Measurements from ENCODE around the gene NAT9.

The NAT9 gene

DNA sequence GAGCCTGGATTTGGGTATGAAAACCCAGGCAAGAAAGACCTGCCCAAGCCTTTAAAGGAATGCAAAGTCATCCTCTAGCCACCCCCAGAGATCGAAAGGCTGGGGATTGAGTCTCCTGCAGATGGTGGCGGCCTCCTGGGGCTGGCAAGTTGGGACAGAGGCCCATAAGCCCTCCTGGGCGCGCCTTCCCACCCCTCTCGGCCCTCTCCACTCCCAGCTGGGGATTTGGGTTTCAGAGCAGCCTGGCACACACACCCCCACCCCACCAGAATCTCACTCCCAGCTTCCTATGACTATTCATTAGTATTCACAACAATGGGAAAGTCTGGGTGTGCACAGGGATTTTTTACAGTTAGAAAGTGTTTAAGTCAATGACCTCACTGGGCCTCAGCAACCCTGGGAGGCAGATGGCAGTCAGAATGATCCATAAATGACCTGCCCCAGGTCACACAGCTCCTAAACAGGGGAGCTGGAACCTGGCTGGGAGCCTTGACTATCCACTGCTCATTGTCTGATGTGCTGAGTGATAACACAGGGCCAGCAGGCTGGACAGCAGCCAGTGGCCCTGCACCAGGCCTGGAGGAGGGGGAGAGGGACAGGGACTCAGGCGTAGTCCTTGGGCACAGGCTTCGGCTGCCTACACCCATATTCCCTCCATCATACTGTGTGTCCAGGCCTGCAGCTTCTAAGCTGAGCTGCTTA lies 15.6 kb downstream of the NAT9 start:
- peak; percentile 96 for DNase-seq

DNA sequence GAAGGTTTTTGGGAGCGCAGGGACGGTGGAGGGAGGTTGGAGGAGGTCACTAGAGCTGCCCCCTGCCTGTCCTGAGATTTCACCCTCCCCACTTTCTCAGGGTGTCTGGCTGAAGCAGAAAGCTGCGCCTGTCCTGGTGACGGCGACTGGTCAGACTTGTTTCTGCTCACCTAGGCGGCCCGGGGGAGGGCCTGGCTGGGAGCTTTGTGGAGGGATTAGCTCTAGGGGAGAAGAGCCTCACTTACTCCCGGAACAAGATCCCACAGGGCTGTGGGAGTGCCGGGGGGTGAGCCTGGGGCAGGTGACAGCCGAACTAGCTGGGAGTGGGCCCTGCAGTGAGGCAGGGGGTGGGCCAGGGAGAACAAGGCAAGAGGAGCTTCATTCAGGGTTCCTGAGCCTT lies 16.2 kb downstream of the NAT9 start:
- DNase-seq = no peak

DNA sequence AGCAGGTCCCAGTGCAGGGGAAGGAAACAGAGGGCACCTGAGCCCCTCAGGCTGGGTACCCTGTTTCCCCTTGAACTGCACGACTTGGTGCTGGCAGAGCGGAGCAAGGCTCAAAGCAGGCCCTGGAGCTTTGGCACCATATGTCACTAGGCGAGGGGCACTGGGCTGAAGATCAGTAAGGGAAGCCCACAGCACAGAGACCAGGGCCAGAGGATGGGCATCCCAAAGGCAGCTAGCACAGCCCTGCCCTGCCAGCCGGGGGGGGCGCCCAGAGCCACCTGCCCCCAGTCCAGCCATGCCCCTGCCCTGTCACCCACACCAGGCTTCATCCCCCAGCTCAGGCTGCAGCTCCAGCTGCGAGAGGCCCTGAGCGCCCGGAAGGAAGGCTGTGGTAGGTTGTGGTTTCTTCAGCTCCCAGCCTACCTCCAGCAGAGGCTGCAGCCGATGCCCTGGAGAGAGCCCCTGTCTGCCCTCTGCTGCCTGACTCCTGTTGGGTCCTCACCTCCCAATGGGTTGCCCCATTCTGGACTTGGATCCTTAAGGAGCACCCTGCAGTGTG lies 16.8 kb downstream of the NAT9 start:
- peak; percentile 31 for DNase-seq

DNA sequence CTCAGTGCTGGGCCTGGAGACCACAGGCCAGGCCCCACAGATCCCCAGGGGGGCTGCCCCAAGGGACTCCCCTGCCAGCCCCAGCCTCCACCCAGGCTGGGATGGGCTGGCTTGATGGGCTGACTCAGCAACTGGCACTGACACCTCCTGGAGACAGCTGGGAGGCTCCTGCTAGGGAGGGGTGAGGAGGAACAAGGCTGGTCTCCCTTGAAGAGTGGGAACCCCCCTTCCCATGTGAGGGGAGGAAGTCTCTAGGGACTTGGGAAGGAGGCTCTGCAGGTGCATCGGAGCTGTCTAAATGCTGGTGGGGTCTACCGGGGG lies 17.3 kb downstream of the NAT9 start:
- DNase-seq = peak; percentile 33

DNA sequence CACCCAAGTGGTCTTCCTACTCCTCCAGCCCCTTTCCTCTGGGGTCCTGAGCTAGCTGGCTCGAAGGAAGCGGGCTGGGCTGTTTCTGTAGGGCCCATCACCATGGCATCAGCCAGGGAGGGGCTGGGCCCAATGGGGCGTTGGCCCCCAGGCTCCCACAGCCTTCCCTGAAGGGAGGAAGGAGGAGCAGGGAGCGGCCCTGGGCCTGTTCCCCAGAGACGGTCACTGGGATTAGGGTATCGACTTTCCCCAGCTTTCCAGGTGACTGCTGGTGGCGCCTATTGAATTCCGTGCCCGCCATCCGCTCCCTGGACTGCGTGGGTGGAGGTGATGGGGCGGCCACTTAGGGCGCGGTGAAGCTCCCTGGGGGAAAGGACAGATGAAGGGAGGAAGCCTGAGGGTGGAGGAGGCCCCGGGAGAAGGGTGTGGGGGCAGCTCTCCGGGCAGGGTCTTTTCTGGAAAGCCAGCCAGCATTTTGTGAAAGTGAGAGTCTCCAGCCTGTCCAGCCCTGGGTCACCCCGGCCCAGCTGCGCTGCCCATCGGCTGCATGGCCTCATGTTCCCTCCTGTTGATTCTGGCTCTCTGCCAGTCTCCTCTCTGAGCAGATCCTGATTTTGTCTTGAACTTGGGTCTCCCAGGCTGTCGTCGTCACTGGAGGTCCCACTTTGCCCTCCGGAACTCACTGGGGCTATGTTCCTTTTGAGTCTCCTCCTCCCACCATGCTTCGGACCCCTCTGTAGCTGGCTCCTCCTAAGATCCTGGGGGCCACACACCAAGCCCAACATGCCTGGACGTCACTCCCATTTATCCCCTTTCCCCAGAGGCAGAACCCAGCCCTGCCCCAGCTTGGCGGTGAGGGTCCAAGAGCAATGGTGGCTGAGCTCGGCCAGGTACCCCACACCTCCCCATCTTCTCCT lies 18.0 kb downstream of the NAT9 start:
- DNase-seq = no peak

DNA sequence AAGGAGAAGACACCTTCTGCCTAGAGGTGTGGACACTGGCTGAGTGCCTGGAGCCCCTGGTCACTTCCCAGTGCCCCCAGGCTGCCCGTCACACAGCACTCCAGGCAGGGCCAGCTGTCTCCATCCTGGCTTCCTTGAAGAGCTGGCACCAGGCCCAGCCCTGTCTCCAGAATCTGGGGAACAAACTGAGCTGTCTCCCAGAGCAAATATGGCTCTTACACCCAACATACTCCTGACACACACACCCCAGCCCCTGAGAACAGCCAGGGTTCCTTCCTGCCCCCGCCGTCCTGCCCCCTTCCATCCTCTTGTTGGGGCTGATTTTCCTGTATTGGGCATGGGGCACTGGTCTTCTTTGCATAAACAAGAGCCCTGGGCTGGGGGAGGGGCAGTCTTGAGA lies 18.6 kb downstream of the NAT9 start:
- peak; percentile 47 for DNase-seq

DNA sequence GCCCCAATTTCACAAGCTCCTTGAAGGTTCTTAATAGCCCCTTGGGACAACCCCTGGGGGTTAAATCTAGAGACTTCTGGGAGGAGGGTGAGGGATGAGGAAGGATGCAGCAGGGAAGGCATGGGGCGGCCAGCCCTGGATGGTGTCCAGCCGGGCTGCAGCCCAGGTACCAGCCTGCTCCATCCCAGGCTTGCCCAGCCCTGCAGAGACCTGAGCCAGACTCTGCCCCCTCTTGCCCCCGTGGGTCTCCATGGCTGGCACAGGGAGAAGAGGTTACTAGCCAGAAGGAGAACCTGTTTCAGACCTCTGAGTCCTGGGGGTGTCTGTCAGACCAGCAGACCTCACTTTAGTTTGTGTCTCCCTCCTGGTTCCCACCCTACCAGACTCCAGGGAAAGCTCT lies 19.3 kb downstream of the NAT9 start:
- no peak for DNase-seq

DNA sequence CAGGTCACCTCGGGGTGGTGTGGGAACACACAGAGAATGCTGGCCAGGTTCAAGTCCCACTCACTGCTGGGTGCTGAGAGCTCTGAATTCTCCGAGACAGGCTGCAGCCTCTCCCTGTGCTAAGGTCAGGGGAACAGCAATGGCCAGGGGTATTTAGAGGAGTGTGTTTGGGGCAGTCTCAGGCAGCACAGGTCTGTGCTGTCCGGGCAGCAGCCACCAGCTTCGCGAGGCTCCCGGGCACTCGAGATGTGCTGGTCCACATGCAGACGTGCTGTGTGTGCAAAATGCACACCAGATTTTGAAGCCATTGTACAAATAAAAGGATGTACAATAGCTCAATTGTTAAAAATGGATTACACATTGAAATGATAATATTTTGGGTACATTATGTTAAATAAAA lies 20.6 kb downstream of the NAT9 start:
- no peak for DNase-seq

DNA sequence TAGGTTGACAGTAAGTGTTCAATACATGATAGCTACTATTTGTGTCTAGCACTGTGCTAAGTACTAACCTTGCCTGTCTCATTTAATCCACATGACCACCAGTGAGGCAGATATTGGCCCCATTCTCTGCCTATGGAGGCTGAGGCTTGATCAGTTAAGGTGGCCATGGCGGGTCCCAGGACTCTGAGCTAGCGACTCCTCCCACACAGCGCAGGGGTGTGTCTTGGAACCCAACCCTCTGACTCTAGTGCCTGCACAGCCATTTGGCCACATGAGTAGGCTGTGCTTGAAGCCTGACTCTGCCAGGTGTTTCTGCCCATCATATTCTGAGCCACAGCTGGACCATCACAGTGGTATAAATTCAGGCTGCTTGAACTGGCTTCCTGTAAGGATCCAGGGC lies 21.3 kb downstream of the NAT9 start:
- no peak for DNase-seq

DNA sequence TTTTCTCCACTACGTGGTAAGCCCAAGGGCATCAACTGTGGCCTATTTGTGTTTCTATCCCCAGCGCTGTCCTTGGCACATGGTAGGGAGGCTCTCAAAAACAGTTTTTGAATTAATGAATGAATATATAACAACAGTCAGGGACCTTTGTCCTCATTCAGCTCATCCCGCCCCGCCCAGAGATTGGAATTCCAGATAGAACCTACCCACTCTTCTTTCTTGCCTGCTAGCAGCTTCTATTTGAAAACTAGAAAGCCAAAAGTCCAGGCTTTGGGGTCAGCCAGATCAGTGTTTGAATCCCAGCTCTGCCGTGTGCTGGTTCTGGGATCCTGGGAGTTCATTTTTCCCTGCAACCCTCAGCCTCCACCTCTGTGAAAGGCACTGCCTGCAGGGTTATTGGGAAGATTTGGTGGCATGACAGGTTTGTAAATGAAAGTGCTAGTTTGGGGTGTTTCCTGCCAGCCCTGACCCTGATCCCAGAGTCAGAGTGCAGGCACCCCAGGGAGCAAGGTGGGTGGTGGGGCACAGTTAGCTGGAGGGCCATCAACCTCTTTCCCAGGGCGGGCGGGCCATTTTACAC lies 23.2 kb downstream of the NAT9 start:
- no peak for DNase-seq

DNA sequence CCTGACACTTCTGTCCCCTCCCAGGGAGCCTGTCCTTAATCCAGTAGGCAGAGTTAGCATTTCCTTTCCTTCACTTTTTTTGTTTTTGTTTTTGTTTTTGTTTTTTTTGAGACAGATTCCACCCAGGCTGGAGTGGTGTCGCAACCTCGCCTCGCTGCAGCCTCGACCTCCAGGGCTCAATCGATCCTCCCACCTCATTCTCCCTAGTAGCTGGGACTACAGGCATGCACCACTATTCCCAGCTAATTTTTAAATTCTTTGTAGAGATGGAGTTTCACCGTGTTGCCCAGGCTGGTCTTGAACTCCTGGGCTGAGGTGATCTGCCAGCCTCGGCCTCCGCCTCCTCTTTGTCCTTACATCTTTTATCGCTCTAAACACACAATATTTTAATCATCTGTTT lies 23.7 kb downstream of the NAT9 start:
- DNase-seq = no peak

DNA sequence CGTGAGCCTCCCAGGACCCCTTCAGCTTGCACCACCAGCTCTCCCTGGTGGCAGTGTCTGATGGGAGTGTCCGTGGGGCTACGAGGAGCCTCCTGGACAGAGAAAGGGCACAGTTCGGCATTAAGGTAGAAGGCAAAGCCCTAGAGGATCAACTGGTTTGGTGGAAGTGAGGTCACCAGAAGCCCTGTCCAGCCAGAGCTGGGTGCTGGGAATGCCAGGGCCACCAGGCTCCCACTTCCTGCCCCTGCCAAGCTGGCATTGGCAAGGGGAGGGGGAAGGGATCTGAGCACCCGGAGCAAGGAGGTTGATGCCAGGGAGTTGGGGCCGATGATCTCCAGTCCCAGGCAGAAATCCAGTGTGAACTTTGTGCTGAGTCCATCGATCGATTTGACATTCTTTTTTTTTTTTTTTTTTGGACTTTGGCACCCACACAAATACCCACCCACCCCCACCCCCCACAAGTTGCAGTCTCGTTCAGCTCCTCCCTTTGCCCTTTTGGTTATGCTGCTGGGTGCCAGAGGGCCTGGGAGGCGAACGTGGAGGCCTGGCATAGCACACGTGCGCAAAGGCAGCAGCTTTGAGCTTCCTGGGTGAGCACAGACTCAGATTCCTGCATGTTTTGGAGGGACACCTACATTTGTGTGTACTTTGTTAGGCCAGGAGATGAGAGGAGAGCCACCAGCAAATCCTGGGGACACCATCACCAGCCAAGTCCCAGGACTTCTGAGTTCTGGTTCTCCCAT lies 25.6 kb downstream of the NAT9 start:
- no peak for DNase-seq

DNA sequence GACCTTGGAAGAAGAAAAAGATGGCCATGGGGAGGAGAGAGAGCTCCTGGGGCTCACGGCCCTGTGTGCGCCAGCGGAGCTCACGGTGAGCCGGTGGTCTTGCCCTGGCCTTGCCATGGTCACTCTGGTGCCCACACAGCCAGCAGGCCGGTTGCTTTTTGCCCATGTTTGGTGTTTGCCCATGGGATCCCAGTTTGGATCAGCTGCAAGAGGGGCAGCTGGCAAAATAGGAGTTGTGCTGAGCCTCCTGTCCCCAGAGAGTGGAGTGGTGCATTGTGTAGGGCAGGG lies 26.2 kb downstream of the NAT9 start:
- no peak for DNase-seq

DNA sequence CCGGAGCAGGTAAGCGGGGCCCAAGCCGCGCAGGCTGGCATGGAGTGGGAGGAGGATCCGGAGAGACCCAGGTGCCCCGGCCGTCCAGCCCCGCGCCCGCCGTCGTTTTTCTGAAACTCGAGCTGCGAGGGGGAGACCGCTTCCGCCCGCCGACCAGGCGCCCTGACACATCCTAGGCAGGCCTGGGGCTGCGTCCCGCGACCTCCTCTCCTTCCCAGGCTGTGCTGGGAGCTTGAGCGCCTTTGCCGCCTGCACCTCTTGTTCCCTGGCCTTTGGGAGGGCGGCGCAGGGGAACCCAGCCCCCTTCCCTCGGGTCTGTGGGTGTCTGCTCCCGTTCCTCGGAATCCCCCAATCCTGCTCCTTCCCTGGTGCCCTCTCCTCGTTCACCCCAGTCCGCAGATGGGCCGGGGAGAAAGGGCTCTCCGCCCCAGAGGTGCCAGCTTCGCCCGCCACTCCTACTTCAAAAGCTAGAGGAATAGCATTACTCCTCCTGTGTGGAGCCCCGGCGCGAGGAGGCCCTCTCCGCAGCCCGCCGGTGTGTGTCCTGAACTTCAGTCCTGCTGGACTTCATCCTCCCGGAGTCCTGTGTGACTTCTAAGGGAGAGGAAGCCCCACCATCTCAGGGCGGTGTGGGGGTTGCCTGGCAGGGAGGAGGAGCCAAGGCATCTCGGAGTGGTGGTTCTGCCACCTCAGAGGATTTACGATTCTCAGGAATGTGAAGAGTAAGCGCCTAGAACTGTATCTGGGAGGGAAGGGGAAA lies 26.7 kb downstream of the NAT9 start:
- no peak for DNase-seq

DNA sequence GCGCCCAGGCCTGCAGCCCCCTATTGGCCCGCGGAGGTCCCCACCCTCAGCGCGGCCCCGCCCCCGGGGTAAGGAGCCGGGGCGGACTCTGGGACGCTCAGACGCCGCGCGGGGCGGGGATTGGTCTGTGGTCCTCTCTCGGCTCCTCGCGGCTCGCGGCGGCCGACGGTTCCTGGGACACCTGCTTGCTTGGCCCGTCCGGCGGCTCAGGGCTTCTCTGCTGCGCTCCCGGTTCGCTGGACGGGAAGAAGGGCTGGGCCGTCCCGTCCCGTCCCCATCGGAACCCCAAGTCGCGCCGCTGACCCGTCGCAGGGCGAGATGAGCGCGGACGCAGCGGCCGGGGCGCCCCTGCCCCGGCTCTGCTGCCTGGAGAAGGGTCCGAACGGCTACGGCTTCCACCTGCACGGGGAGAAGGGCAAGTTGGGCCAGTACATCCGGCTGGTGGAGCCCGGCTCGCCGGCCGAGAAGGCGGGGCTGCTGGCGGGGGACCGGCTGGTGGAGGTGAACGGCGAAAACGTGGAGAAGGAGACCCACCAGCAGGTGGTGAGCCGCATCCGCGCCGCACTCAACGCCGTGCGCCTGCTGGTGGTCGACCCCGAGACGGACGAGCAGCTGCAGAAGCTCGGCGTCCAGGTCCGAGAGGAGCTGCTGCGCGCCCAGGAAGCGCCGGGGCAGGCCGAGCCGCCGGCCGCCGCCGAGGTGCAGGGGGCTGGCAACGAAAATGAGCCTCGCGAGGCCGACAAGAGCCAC lies 27.4 kb downstream of the NAT9 start, which contains the start of gene NHERF1:
Gene NHERF1 (plus strand): TSS at position 100 of the 750 bp plus-strand sequence. CDS start 219 bp downstream, at position 319.
- DNase-seq = peak; percentile 81

DNA sequence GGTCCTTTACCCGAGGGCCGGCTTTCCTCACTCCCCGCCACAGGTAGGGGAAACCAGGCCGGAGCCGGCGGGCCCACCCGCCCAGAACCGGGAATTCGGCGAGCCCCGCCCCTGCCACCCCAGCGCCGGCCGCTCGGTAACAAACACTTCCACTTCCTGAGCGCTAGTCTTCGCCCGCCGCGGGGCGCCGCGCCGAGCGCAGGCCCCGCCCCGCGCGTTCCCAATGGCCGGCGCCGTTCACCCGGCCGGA lies 27.9 kb downstream of the NAT9 start:
- no peak for DNase-seq

DNA sequence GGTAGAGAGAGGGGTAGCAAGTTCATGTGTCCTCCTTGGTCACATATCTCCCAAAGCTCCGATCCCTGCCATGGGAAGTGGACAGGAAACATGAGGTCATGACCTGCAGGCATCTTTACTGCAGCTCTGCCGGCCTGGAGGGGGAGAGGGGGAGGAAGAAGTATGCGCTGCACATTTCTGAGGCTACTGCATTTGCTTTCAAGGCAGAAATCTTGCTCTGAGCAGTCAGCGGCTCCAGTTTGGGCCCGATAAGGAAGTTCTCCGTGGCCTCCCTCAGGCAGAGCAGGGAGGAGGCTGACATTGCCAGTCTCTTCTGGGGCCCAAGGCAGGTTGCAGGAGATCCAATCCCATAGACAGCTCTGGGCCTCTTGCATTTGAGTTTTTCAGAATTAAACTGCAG lies 29.2 kb downstream of the NAT9 start:
- DNase-seq = no peak

DNA sequence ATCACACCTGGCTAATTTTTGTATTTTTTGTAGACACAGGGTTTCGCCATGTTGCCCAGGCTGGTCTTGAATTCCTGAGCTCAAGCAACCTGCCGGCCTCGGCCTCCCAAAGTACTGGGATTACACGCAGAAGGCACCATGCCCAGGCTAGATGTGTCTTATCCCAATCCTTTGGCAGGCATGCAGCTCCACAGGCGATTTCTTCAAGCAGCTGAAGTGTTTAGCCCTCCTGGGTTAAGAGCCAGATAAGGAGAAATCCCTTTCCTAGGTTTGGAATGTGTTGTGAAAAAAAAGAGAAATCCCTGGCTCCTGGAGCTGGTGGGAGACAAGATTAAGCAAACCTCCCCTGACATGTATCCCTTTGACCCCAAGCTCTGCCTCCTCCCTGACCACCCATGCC lies 29.8 kb downstream of the NAT9 start:
- no peak for DNase-seq

DNA sequence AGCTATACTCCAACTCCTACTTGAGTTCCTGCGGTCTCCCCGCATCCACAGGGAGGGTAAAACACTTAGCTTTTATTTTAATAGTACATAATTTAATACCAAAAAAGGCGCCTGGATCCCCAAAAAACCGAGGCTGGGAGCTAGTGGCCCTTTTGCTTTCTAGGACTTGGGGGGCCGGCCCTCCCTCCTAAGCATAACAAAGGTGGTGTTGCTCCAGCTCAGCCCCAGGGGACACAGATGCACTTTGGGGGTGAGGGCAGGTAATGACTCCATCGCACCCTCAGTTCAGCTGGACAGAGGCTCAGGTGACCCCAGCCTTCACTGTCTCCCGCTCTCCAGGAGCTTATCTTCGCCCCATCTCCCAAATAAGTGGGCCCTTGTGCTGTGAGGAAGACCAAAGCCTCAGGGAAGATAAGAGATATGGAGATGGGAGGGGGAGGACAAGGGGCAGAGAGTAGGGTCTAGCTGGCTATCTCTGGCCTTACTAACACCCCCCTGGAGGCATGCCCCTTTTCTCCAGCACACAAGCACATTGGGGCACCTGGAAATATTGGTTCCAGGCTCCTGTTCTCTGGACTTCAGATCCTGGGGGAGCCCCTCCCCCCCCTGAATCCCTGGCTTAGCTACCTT lies 30.5 kb downstream of the NAT9 start:
- DNase-seq = no peak

DNA sequence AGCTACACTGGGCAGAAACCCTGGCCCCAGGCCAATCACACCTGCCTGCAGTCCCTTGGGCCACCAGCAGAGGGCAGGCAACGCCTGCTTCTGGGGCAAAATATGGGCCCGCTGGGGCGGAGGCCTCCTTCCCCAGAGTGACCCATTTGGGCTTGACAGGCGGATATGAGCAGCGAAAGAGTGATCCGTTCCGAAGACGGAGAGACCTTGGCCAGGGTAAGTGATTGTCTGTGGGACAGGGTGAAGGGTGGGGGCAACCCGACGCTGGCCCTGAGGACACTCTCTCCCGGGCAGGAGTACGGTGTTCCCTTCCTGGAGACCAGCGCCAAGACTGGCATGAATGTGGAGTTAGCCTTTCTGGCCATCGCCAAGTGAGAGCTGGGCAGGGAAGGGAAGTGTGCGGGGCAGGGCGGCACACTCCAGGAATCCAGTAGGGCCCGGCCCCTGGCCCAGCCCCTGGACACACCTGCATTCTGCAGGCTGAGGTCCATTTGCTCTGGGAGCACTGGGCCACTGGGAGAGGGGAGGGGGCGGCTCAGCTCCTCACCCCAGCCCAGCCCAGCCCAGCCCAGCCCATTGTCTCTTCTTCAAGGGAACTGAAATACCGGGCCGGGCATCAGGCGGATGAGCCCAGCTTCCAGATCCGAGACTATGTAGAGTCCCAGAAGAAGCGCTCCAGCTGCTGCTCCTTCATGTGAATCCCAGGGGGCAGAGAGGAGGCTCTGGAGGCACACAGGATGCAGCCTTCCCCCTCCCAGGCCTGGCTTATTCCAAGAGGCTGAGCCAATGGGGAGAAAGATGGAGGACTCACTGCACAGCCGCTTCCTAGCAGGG lies 31.2 kb downstream of the NAT9 start:
- no peak for DNase-seq

DNA sequence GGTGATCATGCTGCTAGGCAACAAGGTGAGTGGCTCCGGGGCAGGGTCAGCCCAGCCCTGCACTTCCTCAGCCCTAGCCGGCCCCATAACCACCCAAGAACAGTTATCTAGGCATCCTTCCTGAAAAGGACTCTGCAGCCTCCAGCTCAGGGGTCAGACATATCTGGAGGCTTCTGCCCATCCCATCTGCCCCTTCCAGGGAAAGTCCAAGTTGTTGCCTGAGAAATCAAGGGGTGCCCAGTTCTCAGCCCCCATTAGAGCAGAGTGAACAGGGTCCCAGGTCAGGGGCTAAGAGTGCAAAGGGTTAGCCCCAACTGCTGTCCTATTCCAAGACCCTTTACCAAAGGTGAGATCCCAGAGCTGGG lies 31.8 kb downstream of the NAT9 start:
- DNase-seq = no peak

All from DMS 273 treated with DMSO at 0.1 percent for 48 hours (cell line).